H9 (cell line): ENCODE measurements around the gene CASD1. TPM values are rescaled to one million over a fixed set of nuclear protein-coding genes. Genes with fewer than 3 reads are reported as not detected.

ENCODE experiments used
- DNase-seq: peaks from one replicate; pipeline ENCODE4 v3.0.0-alpha.2; 2017
- H2AFZ ChIP-seq: one replicate; pipeline ENCODE4 v1.6.1; 2013; ENCODE audit warnings: mild to moderate bottlenecking, low read length, control low read depth, moderate library complexity
- H2AK5ac ChIP-seq: 2 replicates; pipeline ENCODE4 v1.6.1; 2013; ENCODE audit warnings: low read length, control low read depth, mixed read lengths; ENCODE audit not compliant: insufficient read length
- H2BK120ac ChIP-seq: one replicate; pipeline ENCODE4 v1.6.1; 2013; ENCODE audit warnings: low read depth, mild to moderate bottlenecking, low read length, control low read depth, inconsistent platforms; ENCODE audit not compliant: poor library complexity, severe bottlenecking
- H2BK12ac ChIP-seq: 2 replicates; pipeline ENCODE4 v1.6.1; 2013; ENCODE audit warnings: low read length, control low read depth, mixed read lengths, low read depth; ENCODE audit not compliant: insufficient read length
- H2BK15ac ChIP-seq: 2 replicates; pipeline ENCODE4 v1.6.1; 2013; ENCODE audit warnings: low read depth, low read length, control low read depth
- H2BK20ac ChIP-seq: one replicate; pipeline ENCODE4 v1.6.1; 2013; ENCODE audit warnings: low read depth, mild to moderate bottlenecking, low read length, control low read depth, inconsistent platforms; ENCODE audit not compliant: poor library complexity, severe bottlenecking
- H2BK5ac ChIP-seq: 2 replicates; pipeline ENCODE4 v1.6.1; 2013; ENCODE audit warnings: low read length, control low read depth, mixed read lengths; ENCODE audit not compliant: insufficient read length
- H3K14ac ChIP-seq: 2 replicates; pipeline ENCODE4 v1.6.1; 2013; ENCODE audit warnings: low read length, control low read depth; ENCODE audit not compliant: insufficient read depth
- H3K18ac ChIP-seq: 2 replicates; pipeline ENCODE4 v1.6.1; 2013; ENCODE audit warnings: low read depth, mild to moderate bottlenecking, mixed read lengths, low read length, control low read depth; ENCODE audit not compliant: insufficient read length
- H3K23ac ChIP-seq: 2 replicates; pipeline ENCODE4 v1.6.1; 2013; ENCODE audit warnings: low read length, control low read depth, mixed read lengths, low read depth; ENCODE audit not compliant: insufficient read length
- H3K23me2 ChIP-seq: 2 replicates; pipeline ENCODE4 v1.6.1; 2013; ENCODE audit warnings: low read depth, mild to moderate bottlenecking, mixed read lengths, low read length, control low read depth; ENCODE audit not compliant: insufficient read length, poor library complexity, severe bottlenecking
- H3K27ac ChIP-seq: 2 replicates; pipeline ENCODE4 v1.5.1; 2013; ENCODE audit warnings: low read length, control low read depth, mixed read lengths, low read depth; ENCODE audit not compliant: insufficient read length
- H3K27me3 ChIP-seq: 2 replicates; pipeline ENCODE4 v1.6.1; 2013; ENCODE audit warnings: low read length, control low read depth, inconsistent platforms; ENCODE audit not compliant: insufficient read depth
- H3K4ac ChIP-seq: 2 replicates; pipeline ENCODE4 v1.6.1; 2013; ENCODE audit warnings: low read depth, mild to moderate bottlenecking, control low read depth, inconsistent platforms, low read length, moderate library complexity
- H3K4me1 ChIP-seq: 2 replicates; pipeline ENCODE4 v1.6.1; 2013; ENCODE audit warnings: low read length, control low read depth, inconsistent platforms; ENCODE audit not compliant: insufficient read depth
- H3K4me2 ChIP-seq: 2 replicates; pipeline ENCODE4 v1.6.1; 2013; ENCODE audit warnings: low read length, control low read depth, mixed read lengths; ENCODE audit not compliant: insufficient read length, insufficient read depth
- H3K56ac ChIP-seq: 2 replicates; pipeline ENCODE4 v1.6.1; 2013; ENCODE audit warnings: low read depth, mild to moderate bottlenecking, mixed read lengths, low read length, control low read depth; ENCODE audit not compliant: insufficient read length
- H3K79me1 ChIP-seq: 2 replicates; pipeline ENCODE4 v1.6.1; 2013; ENCODE audit warnings: low read depth, mild to moderate bottlenecking, moderate library complexity, low read length, control low read depth, inconsistent platforms; ENCODE audit not compliant: insufficient read depth, poor library complexity, severe bottlenecking
- H3K79me2 ChIP-seq: 2 replicates; pipeline ENCODE4 v1.6.1; 2013; ENCODE audit warnings: low read length, control low read depth, inconsistent platforms; ENCODE audit not compliant: insufficient read depth
- H3K9ac ChIP-seq: 2 replicates; pipeline ENCODE4 v1.6.1; 2013; ENCODE audit warnings: low read length, control low read depth, mixed read lengths; ENCODE audit not compliant: insufficient read length; ENCODE audit errors: extremely low read depth
- H3K9me3 ChIP-seq: one replicate; pipeline ENCODE4 v1.6.1; 2013; ENCODE audit warnings: low read depth, low read length, inconsistent platforms; ENCODE audit not compliant: control insufficient read depth
- H3T11ph ChIP-seq: one replicate; pipeline ENCODE4 v1.6.1; 2013; ENCODE audit warnings: mild to moderate bottlenecking, low read length, control low read depth, inconsistent platforms
- H4K20me1 ChIP-seq: one replicate; pipeline ENCODE4 v1.6.1; 2013; ENCODE audit not compliant: control insufficient read depth, insufficient read length, insufficient read depth
- H4K5ac ChIP-seq: 2 replicates; pipeline ENCODE4 v1.6.1; 2013; ENCODE audit warnings: low read depth, mild to moderate bottlenecking, mixed read lengths, low read length, control low read depth; ENCODE audit not compliant: insufficient read length
- H4K8ac ChIP-seq: replicated peaks from 2 replicates; pipeline ENCODE4 v1.6.1; 2013; ENCODE audit warnings: low read length, control low read depth, mixed read lengths, low read depth; ENCODE audit not compliant: insufficient read length
- H4K91ac ChIP-seq: 2 replicates; pipeline ENCODE4 v1.6.1; 2013; ENCODE audit warnings: low read depth, mild to moderate bottlenecking, moderate library complexity, mixed read lengths, low read length, control low read depth; ENCODE audit not compliant: insufficient read length
- H3K27ac Mint-ChIP-seq, 3 experiments: 2 replicates in 2 of 3; 3 replicates in 1 of 3; pipeline ENCODE4 v1.8.0; 2020 to 2021; ENCODE audit warnings: mixed read lengths in 3 of 3, mild to moderate bottlenecking in 1 of 3, moderate library complexity in 1 of 3
- H3K27me3 Mint-ChIP-seq: 2 replicates; pipeline ENCODE4 v1.8.0; 2021; ENCODE audit warnings: low read depth, mild to moderate bottlenecking, moderate library complexity, mixed read lengths
- H3K36me3 Mint-ChIP-seq, 3 experiments: 2 replicates in 2 of 3; 3 replicates in 1 of 3; pipeline ENCODE4 v1.8.0; 2020 to 2021; ENCODE audit warnings: low read depth in 3 of 3, mixed read lengths in 3 of 3; ENCODE audit not compliant: insufficient read depth in 1 of 3
- H3K4me1 Mint-ChIP-seq, 2 experiments: 2 replicates each; pipeline ENCODE4 v1.8.0; 2020; ENCODE audit warnings: mixed read lengths in 2 of 2
- H3K4me3 Mint-ChIP-seq, 2 experiments: 2 replicates in 1 of 2; 3 replicates in 1 of 2; pipeline ENCODE4 v1.8.0; 2020 to 2021; ENCODE audit warnings: mild to moderate bottlenecking in 2 of 2, mixed read lengths in 2 of 2, moderate library complexity in 1 of 2
- H3K9me3 Mint-ChIP-seq, 2 experiments: 2 replicates in 1 of 2; 3 replicates in 1 of 2; pipeline ENCODE4 v1.8.0; 2020; ENCODE audit warnings: mild to moderate bottlenecking in 2 of 2, mixed read lengths in 2 of 2, moderate library complexity in 1 of 2
- CTCF ChIP-seq: fragments of 200-600 bp; sonication (generic); conservative IDR thresholded peaks from 3 replicates; pipeline ENCODE4 v1.8.0; 2021; ENCODE audit warnings: antibody characterized with exemption, mild to moderate bottlenecking
- total RNA-seq: library from RNA; stranded (reverse); gene quantifications from 2 replicates; pipeline ENCODE4 v1.2.1, GENCODE V29; 2021

Gene CASD1
- total RNA-seq, 1 experiment from 2014 or later: 21.6 TPM

DNA sequence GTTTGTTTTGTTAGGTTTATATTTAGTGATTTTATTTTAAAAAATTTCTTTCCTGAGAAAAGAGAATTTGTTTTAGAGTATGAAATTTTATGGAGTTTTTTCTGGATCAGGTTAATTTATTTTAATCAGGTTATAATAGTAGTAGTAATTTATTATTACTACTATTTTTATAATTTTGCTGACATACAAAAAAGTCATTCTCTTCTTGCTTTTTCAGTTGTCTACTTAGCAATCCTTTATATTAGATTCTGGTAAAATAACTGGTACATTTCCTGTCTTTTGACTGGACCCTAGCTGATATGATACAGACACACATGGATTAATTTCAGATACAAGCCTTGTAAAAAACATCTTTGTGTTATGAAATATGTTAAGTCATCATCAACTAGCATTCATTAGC is 5.3 kb downstream of the CASD1 start:
- Histone ChIP-seq H3T11ph (no peak overlapping the region), H3K4me1 (peaks cover 3% of the 10 kb centered on the region; the same call in 1 of the 2 replicates)

More for the DNA sequence above, 5.3 kb downstream of the CASD1 start:
- peaks cover 8% of the 10 kb centered on the region; the same call in 1 of the 2 replicates for H3K79me2 ChIP-seq
- H3K4ac ChIP-seq: no peak overlapping the region
- H4K91ac ChIP-seq: no peak overlapping the region
- no peaks in the 10 kb centered on the region for H3K27me3 ChIP-seq
- H3K27ac Mint-ChIP-seq: no peak overlapping the region
- H3K4me3 Mint-ChIP-seq: no peak overlapping the region
- no peak overlapping the region for H2BK15ac ChIP-seq
- H3K23ac ChIP-seq: no peak overlapping the region
- no peaks in the 10 kb centered on the region for H4K20me1 ChIP-seq
- H4K5ac ChIP-seq: no peak overlapping the region
- H2AK5ac ChIP-seq: no peak overlapping the region
- no peak overlapping the region for H2AFZ ChIP-seq
- H3K36me3 Mint-ChIP-seq: peaks cover 1 to 9% (median 6%) of the 10 kb centered on the region in 3 experiments; a peak in 5 of 7 replicates
- H2BK12ac ChIP-seq: no peak overlapping the region
- no peaks in the 10 kb centered on the region for H3K27me3 Mint-ChIP-seq
- H2BK20ac ChIP-seq: no peak overlapping the region
- H3K9me3 Mint-ChIP-seq: no peaks in the 10 kb centered on the region
- no peak overlapping the region for H3K4me2 ChIP-seq
- no peak overlapping the region for H2BK5ac ChIP-seq
- H3K56ac ChIP-seq: no peak overlapping the region
- H3K9me3 ChIP-seq: no peaks in the 10 kb centered on the region
- no peak for TF ChIP-seq CTCF
- H3K23me2 ChIP-seq: peaks cover 3% of the 10 kb centered on the region
- no peak overlapping the region for H3K27ac ChIP-seq
- no peak overlapping the region for H4K8ac ChIP-seq
- H3K4me1 Mint-ChIP-seq: peaks cover 45 to 55% of the 10 kb centered on the region in 2 experiments
- no peaks in the 10 kb centered on the region for H3K79me1 ChIP-seq
- DNase-seq: no peak
- no peak overlapping the region for H3K9ac ChIP-seq
- no peak overlapping the region for H2BK120ac ChIP-seq
- no peak overlapping the region for H3K14ac ChIP-seq
- H3K18ac ChIP-seq: no peak overlapping the region
